Spleen (tissue), 7 donors: Measurements from ENCODE around the gene VPS25.

Experiments
- CTCF ChIP-seq, 11 experiments: fragments of 200-600 bp in 7 of 11; fragments of 450-650 bp in 4 of 11; sonication (generic) in 4 of 11; IDR thresholded peaks in 8 of 11; conservative IDR thresholded peaks in 3 of 11; 1 replicate in 7 of 11; 2 replicates in 4 of 11; pipeline versions ENCODE4 v1.4.0 to v1.8.0; 2016 to 2021; ENCODE audit warnings: antibody characterized with exemption in 11 of 11, inconsistent platforms in 4 of 11, mild to moderate bottlenecking in 1 of 11
- POLR2A ChIP-seq, 3 donors: fragments of 450-650 bp; IDR thresholded peaks; one replicate each; pipeline ENCODE4 v1.5.1; 2017; ENCODE audit warnings: antibody characterized with exemption in 3 of 3, mild to moderate bottlenecking in 1 of 3
- POLR2AphosphoS5 ChIP-seq, 3 donors: sonication (generic); formaldehyde crosslinking; IDR thresholded peaks; one replicate each; pipeline ENCODE4 v1.5.1; 2017; ENCODE audit warnings: antibody characterized with exemption in 3 of 3
- donor health status: DM: no; HTN: no; CAD: no; lungs with moderate emphysema.
- donor health status: DM: no; HTN: no; CAD: no.
- donor health status: DM: no; HTN: no; CAD: no.

DNA sequence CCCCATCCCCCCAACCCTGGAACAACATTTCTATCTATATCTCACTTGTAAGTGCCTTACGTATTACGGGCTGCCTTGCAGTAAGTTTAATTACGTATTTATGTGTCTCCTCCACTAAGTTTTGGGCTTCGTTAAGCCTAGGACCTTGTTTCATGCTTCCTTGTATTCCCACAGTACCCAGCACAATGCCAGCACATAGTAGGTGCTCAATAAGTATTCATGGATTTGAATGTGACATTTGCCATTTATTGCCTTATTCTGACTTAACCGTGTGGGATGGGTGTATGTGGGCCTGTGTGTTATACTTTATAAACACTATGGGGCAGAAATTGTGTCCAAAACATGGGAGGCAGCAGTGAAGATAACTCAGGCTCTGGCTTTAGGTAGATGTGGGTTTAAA is 19.3 kb downstream of the VPS25 start:
- TF ChIP-seq CTCF (IDR thresholded peaks at IDR 0.05 in 8 of 11, conservative IDR thresholded peaks at IDR 0.05 in 3 of 11) = no peak
- no peak for TF ChIP-seq POLR2A (IDR thresholded peaks at IDR 0.05)
- TF ChIP-seq POLR2AphosphoS5 (IDR thresholded peaks at IDR 0.05) = no peak
